Endothelial cell of umbilical vein (primary cell): ENCODE measurements around the gene EML1. TPM values are rescaled to one million over a fixed set of nuclear protein-coding genes. Genes with fewer than 3 reads are reported as not detected.

Source experiments
- BruUV-seq: library from RNA; stranded (reverse); fragments of 400-500 nt; replicated peaks from 2 replicates; lab custom pipeline; 2021; lab: Mats Ljungman, UMichigan
- CTCF ChIA-PET: fragments of 300-600, 350-600 bp; sonication (Branson Sonifier 250); formaldehyde crosslinking; loops from one replicate; lab custom pipeline; 2021; ENCODE audit warnings: antibody characterized with exemption, inconsistent platforms; lab: Charles Lee
- POLR2A ChIA-PET: fragments of 300-600, 350-600 bp; sonication (Branson Sonifier 250); formaldehyde crosslinking; loops from one replicate; lab custom pipeline; 2021; ENCODE audit warnings: antibody characterized with exemption, inconsistent platforms; lab: Charles Lee
- DNase-seq: peaks from one replicate; pipeline ENCODE4 v3.0.0-alpha.2; 2011; ENCODE audit warnings: low read depth, low spot score
- FAIRE-seq: peaks from 2 replicates; lab custom pipeline; 2011; peaks lifted over from hg19 to GRCh38; lab: Jason Lieb, UNC
- H2AFZ ChIP-seq: 2 replicates; pipeline ENCODE4 v1.6.0; 2012; ENCODE audit warnings: low read depth, low read length, control low read depth, inconsistent platforms
- H3K27ac ChIP-seq: 2 replicates; pipeline ENCODE4 v1.5.1; 2011; ENCODE audit warnings: low read depth, mild to moderate bottlenecking, control low read depth, low read length, moderate library complexity; ENCODE audit not compliant: insufficient read depth
- H3K27me3 ChIP-seq, 2 experiments: 2 replicates each; pipeline versions ENCODE4 v1.6.0 to v1.6.1; 2011; ENCODE audit warnings: low read length in 2 of 2, mixed read lengths in 1 of 2; ENCODE audit not compliant: control insufficient read depth in 2 of 2, insufficient read depth in 2 of 2
- H3K36me3 ChIP-seq, 2 experiments: 2 replicates in 1 of 2; 3 replicates in 1 of 2; pipeline ENCODE4 v1.5.1; 2011; ENCODE audit warnings: low read length in 2 of 2, mild to moderate bottlenecking in 1 of 2, moderate library complexity in 1 of 2; ENCODE audit not compliant: control insufficient read depth in 2 of 2, insufficient read depth in 2 of 2; ENCODE audit errors: extremely low read depth in 1 of 2
- H3K4me1 ChIP-seq: 3 replicates; pipeline ENCODE4 v1.5.1; 2011; ENCODE audit warnings: mild to moderate bottlenecking, low read length; ENCODE audit not compliant: control insufficient read depth, insufficient read depth; ENCODE audit errors: extremely low read depth
- H3K4me2 ChIP-seq: 2 replicates; pipeline ENCODE4 v1.6.1; 2011; ENCODE audit warnings: low read length, control low read depth, mixed read lengths; ENCODE audit not compliant: insufficient read depth
- H3K4me3 ChIP-seq, 3 experiments: fragments of 200-600 bp in 1 of 3; sonication (generic), shearing (Covaris generic) in 1 of 3; replicated peaks in 1 of 3; 2 replicates each; pipeline ENCODE4 v1.5.1; 2011 to 2016; ENCODE audit warnings: control low read depth in 3 of 3, low read length in 3 of 3, mild to moderate bottlenecking in 2 of 3, inconsistent platforms in 1 of 3, low read depth in 1 of 3, moderate library complexity in 1 of 3; ENCODE audit not compliant: insufficient read depth in 1 of 3
- H3K79me2 ChIP-seq: 2 replicates; pipeline ENCODE4 v1.6.0; 2012; ENCODE audit warnings: low read length, inconsistent platforms; ENCODE audit not compliant: control insufficient read depth, insufficient read depth
- H3K9ac ChIP-seq: replicated peaks from 2 replicates; pipeline ENCODE3; 2011; ENCODE audit warnings: low read length, control low read depth; ENCODE audit not compliant: insufficient read depth; ENCODE audit errors: extremely low read depth
- H3K9me1 ChIP-seq: replicated peaks from 3 replicates; pipeline ENCODE4 v1.6.0; 2011; ENCODE audit warnings: mild to moderate bottlenecking, low read length; ENCODE audit not compliant: control insufficient read depth, insufficient read depth; ENCODE audit errors: extremely low read depth
- H3K9me3 ChIP-seq: replicated peaks from 2 replicates; pipeline ENCODE4 v1.5.1; 2012; ENCODE audit warnings: low read length, inconsistent platforms; ENCODE audit not compliant: control insufficient read depth, insufficient read depth
- H4K20me1 ChIP-seq: replicated peaks from 2 replicates; pipeline ENCODE3; 2011; ENCODE audit warnings: mild to moderate bottlenecking, low read length; ENCODE audit not compliant: control insufficient read depth, insufficient read depth; ENCODE audit errors: extremely low read depth
- EZH2 ChIP-seq: IDR thresholded peaks from 2 replicates; pipeline ENCODE4 v1.6.1; 2012; ENCODE audit warnings: borderline replicate concordance, low read depth, mild to moderate bottlenecking, moderate library complexity, low read length, inconsistent platforms; ENCODE audit not compliant: severe bottlenecking
- FOS ChIP-seq: IDR thresholded peaks from 2 replicates; pipeline ENCODE4 v1.6.1; 2011; ENCODE audit warnings: mild to moderate bottlenecking, low read length, moderate library complexity, borderline replicate concordance; ENCODE audit not compliant: insufficient read depth
- GATA2 ChIP-seq: IDR thresholded peaks from 2 replicates; pipeline ENCODE4 v1.7.0; 2011; ENCODE audit warnings: low read depth, mild to moderate bottlenecking, moderate library complexity, mixed read lengths, low read length; ENCODE audit not compliant: insufficient read length, insufficient read depth
- POLR2A ChIP-seq: IDR thresholded peaks from 2 replicates; pipeline ENCODE4 v1.6.1; 2012; ENCODE audit warnings: low read depth, mild to moderate bottlenecking, control low read depth, low read length
- dilution Hi-C: fragments of 300-500 bp; cut with MboI; formaldehyde crosslinking; loops from one replicate; pipeline ENCODE4 v1.15.0; 2019; ENCODE audit warnings: low sequenced_read_pairs; ENCODE audit not compliant: extremely low pct_ligation_motif_present
- intact Hi-C: fragments of 100-400 bp; cut with micrococcal nuclease; formaldehyde crosslinking; loops from one replicate; pipeline ENCODE4 v1.10.0; 2022
- polyA plus RNA-seq, 4 experiments: library from polyadenylated mRNA; depleted of rRNA in 3 of 4; stranded (reverse) in 3 of 4; unstranded in 1 of 4; fragments of >200 nt; gene quantifications; 2 replicates each; pipeline versions ENCODE4 v1.2.1 to v1.2.3, GENCODE V29; 2011 to 2012; ENCODE audit warnings: missing spikeins in 1 of 4
- total RNA-seq: library from RNA; stranded (reverse); gene quantifications from 2 replicates; pipeline ENCODE4 v1.2.3, GENCODE V29; 2021
- TF ChIP-seq, protein P1 (sequence below): IDR thresholded peaks from 2 replicates; pipeline ENCODE4 v1.6.1; 2011; ENCODE audit not compliant: insufficient read depth, insufficient read length

Gene EML1
- total and polyA plus RNA-seq, 2 donors (not counting 3 experiments of a cell fraction or from before 2014, with no cell fraction given) = 22.9 to 33.0 TPM

DNA sequence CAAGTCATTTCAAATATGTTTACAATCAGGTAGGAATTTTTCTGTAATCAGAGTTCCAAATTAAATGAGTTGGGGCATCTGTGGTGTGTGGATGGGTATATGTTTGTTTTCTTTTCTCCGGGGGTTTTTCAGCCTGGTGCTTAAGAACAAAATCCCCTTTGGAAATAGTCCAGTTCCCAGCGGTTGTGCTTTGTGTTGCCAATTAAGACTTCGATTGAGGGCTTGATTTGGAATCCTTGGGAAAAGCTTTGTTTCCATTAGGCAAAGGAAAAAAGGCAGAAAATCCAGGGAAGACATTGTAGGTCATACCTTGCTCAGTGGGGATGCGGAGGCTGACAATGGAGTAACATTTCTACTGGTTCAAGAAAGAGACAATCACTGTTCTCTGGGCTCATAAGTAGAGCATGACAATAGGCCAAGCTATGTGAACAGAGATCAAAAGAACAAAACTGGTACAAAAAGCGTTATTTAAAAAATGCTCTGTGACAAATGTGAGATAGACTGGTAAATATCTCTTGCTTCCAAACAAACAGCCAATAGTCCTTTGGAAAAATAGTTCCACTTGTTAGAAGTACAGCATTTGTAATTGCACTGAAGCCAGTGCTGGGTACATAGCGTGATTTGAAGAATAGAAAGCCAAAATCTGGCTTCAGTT is 79.7 kb downstream of the EML1 start:
- no peak for FAIRE-seq
- H3K27me3 ChIP-seq = no peaks in the 10 kb centered on the region
- POLR2A ChIA-PET = no interaction called here

DNA sequence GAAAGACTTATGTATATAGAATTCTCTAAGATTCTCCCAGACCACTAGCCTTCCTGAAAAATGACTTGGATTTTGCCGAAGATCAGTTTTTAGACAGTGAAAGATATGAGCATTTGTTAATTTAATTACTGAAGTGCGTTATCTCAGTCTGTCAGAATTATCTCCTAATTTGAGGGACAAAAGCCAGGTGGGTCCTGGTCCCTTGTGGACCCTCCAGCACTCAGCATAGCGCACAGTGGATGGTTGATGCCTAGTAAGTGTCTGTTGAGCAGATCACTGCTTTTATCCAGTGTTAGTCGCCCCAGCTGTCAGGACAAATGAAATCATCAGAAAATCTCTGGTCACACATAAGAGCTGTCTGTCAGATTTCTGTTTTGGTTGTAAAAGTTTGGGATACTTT is 80.4 kb downstream of the EML1 start:
- BruUV-seq = no TSS peak
- DNase-seq (no peak), FAIRE-seq (no peak)
- H3K27me3 ChIP-seq = no peaks in the 10 kb centered on the region
- no peak for TF ChIP-seq FOS
- TF ChIP-seq EZH2 = no peak
- TF ChIP-seq, protein P1, sequence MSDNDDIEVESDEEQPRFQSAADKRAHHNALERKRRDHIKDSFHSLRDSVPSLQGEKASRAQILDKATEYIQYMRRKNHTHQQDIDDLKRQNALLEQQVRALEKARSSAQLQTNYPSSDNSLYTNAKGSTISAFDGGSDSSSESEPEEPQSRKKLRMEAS = no peak
- H3K4me2 ChIP-seq = no peak overlapping the region
- no peak overlapping the region for H3K9ac ChIP-seq
- no peaks in the 10 kb centered on the region for H4K20me1 ChIP-seq
- no peaks in the 10 kb centered on the region for H3K4me1 ChIP-seq
- H2AFZ ChIP-seq = no peak overlapping the region
- no peaks in the 10 kb centered on the region for H3K9me3 ChIP-seq
- intact Hi-C loops (no loop called here), dilution Hi-C loops (no loop called here)
- H3K4me3 ChIP-seq = no peak overlapping the region
- H3K27ac ChIP-seq = no peak overlapping the region
- H3K36me3 ChIP-seq = no peaks in the 10 kb centered on the region
- H3K9me1 ChIP-seq = no peaks in the 10 kb centered on the region
- ChIA-PET CTCF (interaction anchor here (1.9 to 3.8 kb wide), 2 partner anchors 143 to 190 kb away, joined by 5 to 17 read pairs; partner anchors contain the start of gene CYP46A1), POLR2A (no interaction called here)
- H3K79me2 ChIP-seq = no peaks in the 10 kb centered on the region

More for the DNA sequence above, 79.7 kb downstream of the EML1 start:
- no peak overlapping the region for H2AFZ ChIP-seq
- H3K4me3 ChIP-seq = no peak overlapping the region
- dilution Hi-C loops = no loop called here
- H3K9ac ChIP-seq = no peak overlapping the region
- peak; percentile 4 for DNase-seq
- TF ChIP-seq EZH2 = no peak
- TF ChIP-seq GATA2 = no peak
- TF ChIP-seq FOS = no peak
- no peak for TF ChIP-seq POLR2A
- no peak overlapping the region for H3K4me2 ChIP-seq
- no peaks in the 10 kb centered on the region for H3K36me3 ChIP-seq
- no peaks in the 10 kb centered on the region for H3K9me3 ChIP-seq
- BruUV-seq = no TSS peak
- no peaks in the 10 kb centered on the region for H4K20me1 ChIP-seq
- no peaks in the 10 kb centered on the region for H3K4me1 ChIP-seq
- no peaks in the 10 kb centered on the region for H3K9me1 ChIP-seq
- no peak overlapping the region for H3K27ac ChIP-seq
- intact Hi-C loops = no loop called here
- H3K79me2 ChIP-seq = no peaks in the 10 kb centered on the region
- CTCF ChIA-PET = interaction anchor here (1.4 kb wide), 1 partner anchor 26 kb away, joined by 6 read pairs; no protein-coding TSS in a partner anchor
